DND-41 (cell line): ENCODE data around the gene RASSF7.

Experiments
- CTCF ChIP-seq: IDR thresholded peaks from 2 replicates; pipeline ENCODE4 v1.5.1; 2012; ENCODE audit warnings: borderline replicate concordance, low read length, moderate library complexity, mild to moderate bottlenecking; ENCODE audit not compliant: poor library complexity, severe bottlenecking; ENCODE audit errors: extremely low read depth
- EZH2 ChIP-seq: IDR thresholded peaks from 3 replicates; pipeline ENCODE4 v1.6.1; 2012; ENCODE audit warnings: borderline replicate concordance, low read depth, mild to moderate bottlenecking, moderate library complexity, low read length, inconsistent platforms; ENCODE audit not compliant: severe bottlenecking

- no peak for TF ChIP-seq CTCF
- TF ChIP-seq EZH2: no peak
These were observed 4.0 kb upstream of the RASSF7 start for GRCh38 chr11:556662-557256.
